ENCODE measurements around the gene MLANA. TPM values are rescaled to one million over a fixed set of nuclear protein-coding genes. Genes with fewer than 3 reads are reported as not detected.

Gene MLANA
- total RNA-seq, 1 donor from 2014 or later = not detected

GRCh38 chr9:5909976-5910375 lies 19.3 kb downstream of the MLANA start:
- FAIRE-seq (no peak), DNase-seq (ENCODE audit: low read depth) (peak; percentile 52)
- H3K4me3 ChIP-seq (ENCODE audit: low read depth, low read length) = no peak overlapping the region
- H3K27me3 ChIP-seq (ENCODE audit: control insufficient read depth, insufficient read depth, low read length) = no peaks in the 10 kb centered on the region
- no peak for TF ChIP-seq CTCF (IDR thresholded peaks at IDR 0.05; ENCODE audit: insufficient read depth, low read length, severe bottlenecking)
- H3K36me3 ChIP-seq (ENCODE audit: control insufficient read depth, insufficient read depth, low read length) = peaks cover 1% of the 10 kb centered on the region

- Histone ChIP-seq H3K27me3 (ENCODE audit: control insufficient read depth, insufficient read depth, low read length) (no peaks in the 10 kb centered on the region), H3K36me3 (ENCODE audit: control insufficient read depth, insufficient read depth, low read length) (peaks cover 1% of the 10 kb centered on the region), H3K4me3 (ENCODE audit: low read depth, low read length) (no peak overlapping the region)
- FAIRE-seq (peak; percentile 52), DNase-seq (ENCODE audit: low read depth) (peak; percentile 7)
- TF ChIP-seq CTCF (IDR thresholded peaks at IDR 0.05; ENCODE audit: insufficient read depth, low read length, severe bottlenecking) = no peak
Measured at GRCh38 chr9:5910413-5911057, 19.8 kb downstream of the MLANA start.

DNA sequence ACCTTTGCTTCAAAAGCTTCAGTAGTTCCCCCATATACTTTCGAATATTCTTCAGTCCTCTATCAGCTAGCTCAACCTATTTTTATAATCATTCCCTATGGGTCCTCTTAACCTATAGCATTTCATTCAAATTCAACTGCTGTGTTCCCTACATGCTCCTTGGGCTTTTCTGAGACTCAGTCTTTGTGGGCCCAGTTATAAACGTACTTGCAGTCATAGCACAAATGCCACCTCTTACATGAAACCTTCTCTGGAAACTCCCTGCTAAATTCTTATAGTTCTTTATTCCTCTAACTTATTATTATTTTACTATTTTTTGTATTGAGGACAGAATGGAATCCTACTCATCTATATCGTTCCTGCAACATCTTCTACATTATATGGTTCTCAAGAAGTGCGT lies 24.7 kb downstream of the MLANA start:
- no peak for FAIRE-seq
- no peak for TF ChIP-seq CTCF (IDR thresholded peaks at IDR 0.05; ENCODE audit: insufficient read depth, low read length, severe bottlenecking)
- no peaks in the 10 kb centered on the region for H3K27me3 ChIP-seq (ENCODE audit: control insufficient read depth, insufficient read depth, low read length)
- no peaks in the 10 kb centered on the region for H3K36me3 ChIP-seq (ENCODE audit: control insufficient read depth, insufficient read depth, low read length)
- DNase-seq (ENCODE audit: low read depth) = no peak
- H3K4me3 ChIP-seq (ENCODE audit: low read depth, low read length) = no peak overlapping the region

GRCh38 chr9:5917273-5917672 lies 26.6 kb downstream of the MLANA start:
- DNase-seq (ENCODE audit: low read depth) (no peak), FAIRE-seq (no peak)
- peaks cover 1% of the 10 kb centered on the region for H3K36me3 ChIP-seq (ENCODE audit: control insufficient read depth, insufficient read depth, low read length)
- no peak overlapping the region for H3K4me3 ChIP-seq (ENCODE audit: low read depth, low read length)
- no peak for TF ChIP-seq CTCF (IDR thresholded peaks at IDR 0.05; ENCODE audit: insufficient read depth, low read length, severe bottlenecking)
- H3K27me3 ChIP-seq (ENCODE audit: control insufficient read depth, insufficient read depth, low read length) = no peaks in the 10 kb centered on the region

GRCh38 chr9:5917888-5918287 lies 27.2 kb downstream of the MLANA start:
- FAIRE-seq (no peak), DNase-seq (ENCODE audit: low read depth) (no peak)
- no peak overlapping the region for H3K4me3 ChIP-seq (ENCODE audit: low read depth, low read length)
- no peak for TF ChIP-seq CTCF (IDR thresholded peaks at IDR 0.05; ENCODE audit: insufficient read depth, low read length, severe bottlenecking)
- peaks cover 5% of the 10 kb centered on the region for H3K36me3 ChIP-seq (ENCODE audit: control insufficient read depth, insufficient read depth, low read length)
- H3K27me3 ChIP-seq (ENCODE audit: control insufficient read depth, insufficient read depth, low read length) = no peaks in the 10 kb centered on the region

DNA sequence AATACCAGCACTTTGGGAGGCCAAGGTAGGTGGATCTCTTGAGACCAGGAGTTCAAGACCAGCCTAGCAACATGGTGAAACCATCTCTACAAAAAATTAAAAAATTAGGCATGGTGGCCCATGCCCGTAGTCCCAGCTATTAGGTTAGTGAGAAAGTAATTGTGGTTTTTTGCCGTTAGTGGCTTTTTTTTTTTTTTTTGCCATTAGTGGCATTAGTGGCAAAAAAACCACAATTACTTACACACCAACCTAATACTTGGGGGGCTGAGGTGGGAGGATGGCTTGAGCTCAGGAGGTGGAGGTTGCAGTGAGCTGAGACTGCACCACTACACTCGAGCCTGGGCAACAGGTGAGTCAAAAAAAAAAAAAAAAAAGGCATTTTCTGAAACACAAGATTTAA lies 27.8 kb downstream of the MLANA start:
- no peak for TF ChIP-seq CTCF (IDR thresholded peaks at IDR 0.05; ENCODE audit: insufficient read depth, low read length, severe bottlenecking)
- Histone ChIP-seq H3K27me3 (ENCODE audit: control insufficient read depth, insufficient read depth, low read length) (no peaks in the 10 kb centered on the region), H3K36me3 (ENCODE audit: control insufficient read depth, insufficient read depth, low read length) (peaks cover 5% of the 10 kb centered on the region), H3K4me3 (ENCODE audit: low read depth, low read length) (no peak overlapping the region)
- DNase-seq (ENCODE audit: low read depth) (no peak), FAIRE-seq (no peak)

Data from bronchial epithelial cell (primary cell).